HFF-Myc (cell line): ENCODE data around the gene LRMDA.

ENCODE experiments used
- DNase-seq: peaks from one replicate; pipeline ENCODE4 v3.0.0-alpha.2; 2011; ENCODE audit warnings: low read depth; ENCODE audit errors: extremely low read depth
- H3K4me3 ChIP-seq: replicated peaks from 2 replicates; pipeline ENCODE4 v1.5.1; 2011; ENCODE audit warnings: low read depth, mild to moderate bottlenecking, control low read depth, low read length
- CTCF ChIP-seq: IDR thresholded peaks from 2 replicates; pipeline ENCODE4 v1.5.1; 2012; ENCODE audit warnings: mild to moderate bottlenecking, low read depth, low read length, control low read depth; ENCODE audit errors: missing control alignments

The LRMDA gene

GRCh38 chr10:75655791-75656451 is 224.5 kb downstream of the LRMDA start:
- no peak for DNase-seq
- TF ChIP-seq CTCF: no peak
- H3K4me3 ChIP-seq: no peak overlapping the region

DNA sequence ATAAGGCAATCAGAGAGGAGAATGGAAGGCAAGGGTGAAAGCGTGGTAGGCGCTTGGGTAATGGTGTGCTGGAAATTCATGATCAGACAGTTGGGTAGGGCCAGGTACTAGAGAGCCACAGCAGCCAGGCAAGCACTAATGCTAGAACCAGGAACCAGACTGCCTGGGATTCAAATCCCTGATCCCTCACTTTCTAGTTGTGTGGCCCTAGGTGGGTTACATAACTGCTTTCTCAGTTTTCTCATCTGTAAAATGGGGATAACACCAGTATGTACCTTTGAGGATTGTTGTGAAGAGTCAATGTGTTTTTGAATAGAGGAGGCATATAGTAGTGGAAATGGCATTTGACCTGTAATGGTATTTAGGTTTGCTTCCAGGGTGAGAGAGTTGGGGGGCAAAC is 225.9 kb downstream of the LRMDA start:
- no peak for TF ChIP-seq CTCF
- no peak overlapping the region for H3K4me3 ChIP-seq
- no peak for DNase-seq

DNA sequence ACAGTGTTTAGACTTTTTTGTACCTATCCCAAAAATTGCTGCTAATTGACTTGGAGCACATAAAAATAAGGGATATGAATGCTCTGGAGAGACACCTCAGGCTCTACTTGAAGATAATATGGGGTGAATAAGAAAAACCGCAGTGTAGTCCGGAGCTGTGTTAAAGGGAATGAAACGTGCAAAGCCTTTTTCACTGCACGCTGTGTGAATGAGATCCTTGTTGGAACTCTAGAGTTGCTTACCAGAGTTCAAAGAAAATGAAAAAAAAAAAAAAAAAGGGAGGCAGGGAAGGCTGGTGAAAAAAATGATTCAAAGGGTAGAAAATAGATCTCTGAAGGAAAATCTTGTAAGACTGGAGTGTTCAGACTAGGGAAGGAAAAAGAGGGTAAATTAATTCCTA is 226.6 kb downstream of the LRMDA start:
- DNase-seq: no peak
- H3K4me3 ChIP-seq: no peak overlapping the region
- no peak for TF ChIP-seq CTCF

DNA sequence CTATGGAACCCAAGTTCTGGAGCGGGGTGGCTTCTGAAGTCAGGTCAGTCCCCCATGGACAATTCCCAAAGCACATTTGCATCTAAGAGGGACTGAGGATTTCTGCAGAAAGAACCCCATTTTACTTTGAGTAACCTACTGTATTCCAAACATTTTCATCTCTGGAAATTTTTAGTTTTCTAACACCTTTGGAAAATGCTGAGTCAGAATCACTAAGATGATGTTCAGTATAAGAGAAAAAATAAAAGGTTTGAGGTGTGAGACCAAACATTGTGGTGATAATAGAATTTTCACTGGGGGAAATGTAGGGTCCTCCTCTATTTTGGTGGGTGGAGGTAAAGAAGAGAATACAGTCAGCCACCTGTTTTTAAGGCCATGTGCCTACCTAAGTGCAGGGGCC is 227.1 kb downstream of the LRMDA start:
- no peak for DNase-seq
- TF ChIP-seq CTCF: no peak
- H3K4me3 ChIP-seq: no peak overlapping the region

DNA sequence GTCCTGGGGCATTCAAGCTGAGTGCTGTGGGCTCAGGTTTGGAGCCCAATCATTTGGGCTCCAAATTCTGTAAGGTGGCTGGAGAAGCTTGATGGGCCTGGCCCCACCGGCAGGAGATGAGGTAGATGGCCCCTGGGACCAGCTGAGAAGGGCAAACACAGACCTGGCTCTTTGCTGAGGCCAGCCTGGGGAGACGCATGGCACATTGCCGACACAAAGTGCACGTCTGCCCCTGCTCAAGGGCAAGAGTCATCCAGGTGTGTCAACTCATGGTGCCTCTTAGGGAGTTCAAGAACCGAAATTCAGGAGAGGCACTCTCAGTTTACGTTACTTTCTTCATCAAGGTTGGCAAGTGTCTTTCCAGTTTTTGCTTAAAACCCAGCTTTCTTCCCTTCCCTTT is 227.5 kb downstream of the LRMDA start:
- no peak for TF ChIP-seq CTCF
- no peak overlapping the region for H3K4me3 ChIP-seq

GRCh38 chr10:75660823-75661222 is 229.4 kb downstream of the LRMDA start:
- DNase-seq: no peak
- no peak overlapping the region for H3K4me3 ChIP-seq
- no peak for TF ChIP-seq CTCF

More for the DNA sequence above, 227.5 kb downstream of the LRMDA start:
- DNase-seq: no peak

DNA sequence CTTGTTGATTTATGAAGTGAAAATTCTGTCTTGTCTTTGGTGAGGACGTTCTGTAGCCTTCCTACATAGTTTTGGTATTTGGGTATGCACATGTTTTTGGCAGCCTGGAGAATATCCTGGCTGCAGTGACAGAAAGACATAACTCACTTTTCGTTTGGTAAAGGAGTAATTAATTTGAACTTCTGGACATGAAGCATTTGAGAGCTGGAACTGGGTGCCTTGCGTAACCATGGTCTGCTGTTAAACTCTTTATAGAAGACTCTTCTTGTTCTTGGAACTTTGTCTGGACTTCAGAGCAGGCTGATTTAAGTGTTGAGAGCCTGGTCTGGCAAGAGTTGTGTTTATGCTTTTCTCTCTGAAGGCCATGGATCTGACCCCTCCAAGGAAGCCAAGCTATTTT is 231.3 kb downstream of the LRMDA start:
- TF ChIP-seq CTCF: no peak
- no peak for DNase-seq
- no peak overlapping the region for H3K4me3 ChIP-seq
